ENCODE results near the gene TAGAP.

Gene TAGAP, protein sequence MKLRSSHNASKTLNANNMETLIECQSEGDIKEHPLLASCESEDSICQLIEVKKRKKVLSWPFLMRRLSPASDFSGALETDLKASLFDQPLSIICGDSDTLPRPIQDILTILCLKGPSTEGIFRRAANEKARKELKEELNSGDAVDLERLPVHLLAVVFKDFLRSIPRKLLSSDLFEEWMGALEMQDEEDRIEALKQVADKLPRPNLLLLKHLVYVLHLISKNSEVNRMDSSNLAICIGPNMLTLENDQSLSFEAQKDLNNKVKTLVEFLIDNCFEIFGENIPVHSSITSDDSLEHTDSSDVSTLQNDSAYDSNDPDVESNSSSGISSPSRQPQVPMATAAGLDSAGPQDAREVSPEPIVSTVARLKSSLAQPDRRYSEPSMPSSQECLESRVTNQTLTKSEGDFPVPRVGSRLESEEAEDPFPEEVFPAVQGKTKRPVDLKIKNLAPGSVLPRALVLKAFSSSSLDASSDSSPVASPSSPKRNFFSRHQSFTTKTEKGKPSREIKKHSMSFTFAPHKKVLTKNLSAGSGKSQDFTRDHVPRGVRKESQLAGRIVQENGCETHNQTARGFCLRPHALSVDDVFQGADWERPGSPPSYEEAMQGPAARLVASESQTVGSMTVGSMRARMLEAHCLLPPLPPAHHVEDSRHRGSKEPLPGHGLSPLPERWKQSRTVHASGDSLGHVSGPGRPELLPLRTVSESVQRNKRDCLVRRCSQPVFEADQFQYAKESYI

DNA sequence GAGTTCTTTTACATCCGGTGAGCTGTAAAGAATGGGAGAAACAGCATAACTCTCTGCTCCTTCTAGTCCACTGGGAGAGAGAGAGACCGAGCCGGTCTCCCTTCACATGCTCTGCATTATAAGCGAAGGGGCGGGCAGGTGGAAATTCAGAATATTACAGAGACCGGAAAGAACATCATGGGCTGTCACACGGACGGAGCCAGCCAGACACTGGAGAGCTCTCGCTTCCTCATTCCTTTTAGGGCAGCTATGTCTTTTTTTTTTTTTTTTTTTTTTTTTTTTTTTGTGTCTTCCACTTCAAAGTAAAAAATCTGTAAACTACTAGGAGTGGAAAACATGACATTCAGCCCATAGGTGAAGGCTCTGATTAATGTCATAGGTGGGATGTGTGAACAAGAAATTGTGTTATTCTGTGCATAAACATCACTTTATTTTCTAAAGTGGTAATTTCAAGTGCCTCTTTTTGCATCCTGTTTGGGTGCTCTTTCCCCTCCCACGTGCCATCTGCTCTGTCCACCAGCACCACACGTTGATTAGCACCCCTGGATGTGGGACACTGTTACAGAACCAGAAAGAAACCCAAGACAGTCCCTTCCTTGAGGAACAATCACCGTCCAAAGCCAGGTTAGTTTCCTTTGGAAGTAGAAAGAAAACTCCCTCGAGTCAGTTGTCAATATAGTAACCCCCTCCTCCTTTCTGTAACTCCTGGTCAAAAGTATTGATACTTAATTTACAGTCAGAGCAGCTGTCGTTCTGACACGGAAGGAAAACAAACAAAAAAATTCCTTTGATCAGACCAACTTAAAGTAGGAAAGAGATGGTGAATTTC lies at the start of gene TAGAP:
TSS of gene TAGAP (minus strand) at position 93 of the 829 bp plus-strand sequence. CDS start 845 bp downstream, outside the sequence.
- no CpG with 5 or more reads among the region's 15 CpGs for WGBS (ENCODE audit: insufficient coverage, insufficient read length)
- Histone ChIP-seq H3K4me1 (ENCODE audit: control insufficient read depth, insufficient read depth, low read length) (no peaks in the 10 kb centered on the region), H3K36me3 (ENCODE audit: control insufficient read depth, insufficient read depth, low read length) (no peaks in the 10 kb centered on the region), H3K4me3 (ENCODE audit: low read length) (no peak within 1 kb of the TSS), H3K9me3 (ENCODE audit: control insufficient read depth, insufficient read depth, low read length) (no peaks in the 10 kb centered on the region), H3K27me3 (ENCODE audit: control insufficient read depth, insufficient read depth, low read length) (no peaks in the 10 kb centered on the region), H3K27ac (ENCODE audit: low read length) (no peak within 1 kb of the TSS)
- no peak for DNase-seq (ENCODE audit: low read depth, low spot score)

DNA sequence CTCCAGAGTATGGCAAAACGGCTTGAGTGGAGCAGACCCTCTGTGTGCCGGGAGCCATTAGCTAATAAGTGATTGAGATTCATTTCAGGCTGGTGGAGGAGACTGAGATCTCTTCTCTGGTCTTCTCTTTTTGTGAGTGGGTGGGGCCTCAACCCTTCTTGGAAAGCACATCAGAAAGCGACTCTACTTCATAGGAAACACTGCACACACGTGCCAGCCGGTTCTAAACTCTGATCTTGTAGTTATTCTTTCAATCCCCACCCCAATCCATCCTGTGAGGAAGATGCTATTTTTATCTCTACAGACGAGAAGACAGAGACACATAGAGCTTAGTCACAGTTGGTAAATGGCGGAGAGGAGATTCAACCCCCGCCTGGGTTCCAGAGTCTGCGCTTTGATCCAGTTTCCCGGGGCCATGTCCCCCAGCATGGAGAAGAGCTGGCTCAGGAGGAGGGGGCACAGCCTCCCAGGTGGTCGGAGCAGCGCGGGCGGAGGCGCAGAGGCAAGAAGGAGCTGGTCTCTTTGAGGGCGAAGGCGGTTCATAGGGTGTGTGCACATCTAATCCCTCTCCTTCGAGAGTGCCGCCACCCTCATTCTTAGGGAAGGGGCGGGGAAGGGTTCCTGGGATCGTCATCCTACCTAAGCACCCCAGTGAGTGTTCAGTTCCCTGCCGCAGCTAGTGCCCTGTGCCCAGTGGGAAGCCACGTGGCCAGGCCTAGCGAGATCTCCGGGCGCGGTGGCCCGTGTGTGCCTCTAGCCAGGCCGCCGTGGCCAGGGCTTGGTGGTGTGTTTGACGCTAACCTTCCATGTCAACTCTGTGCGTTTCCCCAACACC lies 49.0 kb upstream of the TAGAP start:
- Histone ChIP-seq H3K27me3 (ENCODE audit: control insufficient read depth, insufficient read depth, low read length) (no peaks in the 10 kb centered on the region), H3K36me3 (ENCODE audit: control insufficient read depth, insufficient read depth, low read length) (no peaks in the 10 kb centered on the region), H3K9me3 (ENCODE audit: control insufficient read depth, insufficient read depth, low read length) (no peaks in the 10 kb centered on the region), H3K4me1 (ENCODE audit: control insufficient read depth, insufficient read depth, low read length) (no peaks in the 10 kb centered on the region), H3K27ac (ENCODE audit: low read length) (no peak overlapping the region), H3K4me3 (ENCODE audit: low read length) (no peak overlapping the region)
- WGBS (ENCODE audit: insufficient coverage, insufficient read length) = no CpG with 5 or more reads among the region's 32 CpGs
- DNase-seq (ENCODE audit: low read depth, low spot score) = no peak

DNA sequence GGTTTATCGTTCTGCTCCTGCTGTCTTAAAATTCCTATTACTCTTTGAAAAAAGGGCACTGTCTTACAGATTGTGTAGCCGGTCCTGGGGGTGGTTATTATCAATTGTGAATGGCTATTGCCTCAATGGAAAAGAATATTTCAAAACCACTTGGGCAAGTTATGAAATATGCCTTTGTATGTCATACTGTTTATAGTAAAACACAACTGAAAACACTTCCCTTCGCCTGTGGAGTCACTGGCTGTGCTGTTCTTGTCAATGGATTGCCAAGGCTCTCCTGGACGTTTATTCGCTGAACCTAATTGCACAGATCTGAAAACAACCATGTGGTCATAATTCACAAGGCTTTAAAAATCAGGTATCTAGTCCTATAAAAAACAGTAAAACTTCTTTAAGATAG lies 47.8 kb upstream of the TAGAP start:
- Histone ChIP-seq H3K4me3 (ENCODE audit: low read length) (no peak overlapping the region), H3K27me3 (ENCODE audit: control insufficient read depth, insufficient read depth, low read length) (no peaks in the 10 kb centered on the region), H3K27ac (ENCODE audit: low read length) (no peak overlapping the region), H3K36me3 (ENCODE audit: control insufficient read depth, insufficient read depth, low read length) (no peaks in the 10 kb centered on the region), H3K4me1 (ENCODE audit: control insufficient read depth, insufficient read depth, low read length) (no peaks in the 10 kb centered on the region), H3K9me3 (ENCODE audit: control insufficient read depth, insufficient read depth, low read length) (no peaks in the 10 kb centered on the region)
- WGBS (ENCODE audit: insufficient coverage, insufficient read length) = no CpG with 5 or more reads among the region's 5 CpGs
- no peak for DNase-seq (ENCODE audit: low read depth, low spot score)

DNA sequence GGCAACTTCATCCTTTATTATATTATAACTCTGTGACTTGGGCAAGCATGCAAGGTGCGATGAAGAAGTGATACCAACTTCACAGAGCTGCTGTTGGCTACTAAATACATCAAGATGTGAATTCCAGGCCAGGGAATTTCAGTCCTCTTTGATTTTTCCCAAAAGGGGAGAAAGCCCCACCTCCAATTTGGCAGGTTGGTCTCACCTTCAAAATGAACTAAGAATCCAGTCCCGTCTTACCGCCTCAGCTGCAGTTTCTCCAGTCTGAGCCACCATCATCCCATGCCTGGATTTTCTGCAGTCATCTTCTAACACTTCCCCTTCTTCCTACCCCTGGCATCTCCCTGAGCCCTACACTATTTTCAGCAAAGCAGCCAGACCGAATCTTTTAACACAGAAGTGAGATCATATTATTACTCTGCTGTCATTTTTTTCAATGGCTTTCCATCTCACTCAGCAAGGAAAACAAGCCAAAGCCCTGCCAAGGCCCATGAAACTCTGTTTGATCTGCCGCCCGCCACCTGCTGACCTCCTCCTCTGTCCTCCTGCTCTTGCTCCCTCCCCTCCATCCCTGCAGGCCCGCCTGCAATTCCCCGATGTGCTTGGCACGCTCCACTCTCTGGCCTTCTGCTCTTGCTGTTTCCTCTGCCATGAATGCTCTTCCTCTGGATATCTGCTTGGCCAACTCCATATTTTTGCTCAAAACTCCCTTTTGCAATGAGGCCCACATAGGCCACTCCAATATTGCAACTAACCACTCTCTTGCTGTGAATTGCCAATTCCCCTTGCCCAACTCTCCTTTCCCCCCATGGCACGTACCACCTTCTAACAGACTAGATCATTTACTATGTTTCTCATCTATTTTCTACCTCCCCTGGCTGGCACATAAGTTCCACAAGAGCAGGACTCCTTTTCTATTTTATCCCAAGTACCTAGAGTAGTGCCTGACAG lies 46.0 kb upstream of the TAGAP start:
- Histone ChIP-seq H3K9me3 (ENCODE audit: control insufficient read depth, insufficient read depth, low read length) (no peaks in the 10 kb centered on the region), H3K27me3 (ENCODE audit: control insufficient read depth, insufficient read depth, low read length) (no peaks in the 10 kb centered on the region), H3K4me1 (ENCODE audit: control insufficient read depth, insufficient read depth, low read length) (no peaks in the 10 kb centered on the region), H3K27ac (ENCODE audit: low read length) (no peak overlapping the region), H3K4me3 (ENCODE audit: low read length) (no peak overlapping the region), H3K36me3 (ENCODE audit: control insufficient read depth, insufficient read depth, low read length) (no peaks in the 10 kb centered on the region)
- WGBS (ENCODE audit: insufficient coverage, insufficient read length) = no CpG with 5 or more reads among the region's 10 CpGs
- DNase-seq (ENCODE audit: low read depth, low spot score) = no peak

DNA sequence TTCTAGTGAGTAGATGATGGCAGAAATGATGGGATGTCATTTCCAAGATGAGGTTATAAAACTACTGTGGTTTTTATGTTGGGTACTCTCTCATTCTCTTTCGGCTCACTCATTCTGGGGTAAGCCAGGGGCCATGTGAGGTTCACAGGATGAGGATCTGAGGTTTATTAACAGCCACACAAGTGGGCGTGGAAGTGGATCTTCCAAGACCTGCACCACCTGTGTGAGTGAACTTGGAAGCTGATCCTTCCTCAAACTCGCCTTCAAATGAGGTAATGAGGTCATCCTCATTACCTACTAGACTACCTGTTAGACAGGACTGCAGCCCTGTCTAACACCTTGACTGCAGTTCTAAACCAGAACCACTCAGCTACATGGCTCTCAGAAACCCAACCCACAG lies 45.1 kb upstream of the TAGAP start:
- no CpG with 5 or more reads among the region's 3 CpGs for WGBS (ENCODE audit: insufficient coverage, insufficient read length)
- Histone ChIP-seq H3K9me3 (ENCODE audit: control insufficient read depth, insufficient read depth, low read length) (no peaks in the 10 kb centered on the region), H3K27ac (ENCODE audit: low read length) (no peak overlapping the region)

DNA sequence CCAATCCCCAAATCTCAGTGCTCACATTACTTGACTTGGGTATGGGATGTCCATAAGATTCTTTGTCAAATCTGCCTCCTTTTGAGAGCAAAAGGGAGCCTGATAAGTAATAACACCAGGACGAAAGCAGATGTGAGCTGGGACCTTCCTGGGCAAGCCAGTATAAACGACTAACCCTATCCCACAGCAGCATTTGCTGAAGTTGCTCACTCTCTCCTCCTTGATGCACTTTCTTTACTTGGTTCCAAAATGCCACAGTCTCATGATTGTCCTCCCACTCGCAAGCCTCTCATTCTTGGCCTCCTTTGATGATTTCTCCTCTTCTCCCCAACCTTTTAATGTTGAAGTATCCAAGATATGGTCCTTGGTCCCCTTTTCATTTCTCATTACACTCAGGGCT lies 44.7 kb upstream of the TAGAP start:
- no peak overlapping the region for H3K4me3 ChIP-seq (ENCODE audit: low read length)
- H3K27me3 ChIP-seq (ENCODE audit: control insufficient read depth, insufficient read depth, low read length) = no peaks in the 10 kb centered on the region
- no peaks in the 10 kb centered on the region for H3K36me3 ChIP-seq (ENCODE audit: control insufficient read depth, insufficient read depth, low read length)
- no CpG with 5 or more reads among the region's 3 CpGs for WGBS (ENCODE audit: insufficient coverage, insufficient read length)
- H3K4me1 ChIP-seq (ENCODE audit: control insufficient read depth, insufficient read depth, low read length) = no peaks in the 10 kb centered on the region
- H3K9me3 ChIP-seq (ENCODE audit: control insufficient read depth, insufficient read depth, low read length) = no peaks in the 10 kb centered on the region
- H3K27ac ChIP-seq (ENCODE audit: low read length) = no peak overlapping the region
- no peak for DNase-seq (ENCODE audit: low read depth, low spot score)

More for the DNA sequence above, 45.1 kb upstream of the TAGAP start:
- no peaks in the 10 kb centered on the region for H3K27me3 ChIP-seq (ENCODE audit: control insufficient read depth, insufficient read depth, low read length)
- DNase-seq (ENCODE audit: low read depth, low spot score) = no peak
- H3K36me3 ChIP-seq (ENCODE audit: control insufficient read depth, insufficient read depth, low read length) = no peaks in the 10 kb centered on the region
- no peak overlapping the region for H3K4me3 ChIP-seq (ENCODE audit: low read length)
- no peaks in the 10 kb centered on the region for H3K4me1 ChIP-seq (ENCODE audit: control insufficient read depth, insufficient read depth, low read length)

DNA sequence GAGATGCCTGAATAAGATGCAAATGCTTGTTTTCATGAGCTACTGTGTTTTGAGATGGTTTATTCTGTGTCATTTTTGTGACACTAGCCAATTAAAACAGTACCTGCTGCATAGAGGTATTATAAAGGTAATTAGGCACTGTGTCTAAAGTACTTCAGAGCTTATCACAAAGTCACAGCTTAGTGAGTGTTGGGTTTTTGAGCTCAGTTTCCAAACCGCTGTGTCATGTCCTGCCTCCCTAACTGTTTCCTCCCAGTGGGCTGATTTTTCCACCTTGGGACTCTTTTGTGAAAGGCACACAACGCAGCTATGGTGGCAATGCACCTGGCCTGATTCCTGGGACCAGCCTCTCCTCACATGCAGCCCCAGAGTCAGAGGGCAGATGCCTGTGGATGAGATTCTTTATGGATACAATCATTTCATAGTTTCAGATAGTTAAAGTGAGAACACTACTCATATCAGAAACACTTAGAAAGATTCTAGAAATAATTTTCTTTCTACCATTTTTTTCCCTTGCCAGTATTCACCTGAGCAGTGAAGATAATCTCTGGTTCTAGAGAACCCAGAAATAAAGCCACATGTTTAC lies 41.3 kb upstream of the TAGAP start:
- no peak for DNase-seq (ENCODE audit: low read depth, low spot score)
- no CpG with 5 or more reads among the region's 2 CpGs for WGBS (ENCODE audit: insufficient coverage, insufficient read length)
- Histone ChIP-seq H3K36me3 (ENCODE audit: control insufficient read depth, insufficient read depth, low read length) (no peaks in the 10 kb centered on the region), H3K9me3 (ENCODE audit: control insufficient read depth, insufficient read depth, low read length) (no peaks in the 10 kb centered on the region), H3K27ac (ENCODE audit: low read length) (no peak overlapping the region), H3K4me1 (ENCODE audit: control insufficient read depth, insufficient read depth, low read length) (no peaks in the 10 kb centered on the region), H3K27me3 (ENCODE audit: control insufficient read depth, insufficient read depth, low read length) (no peaks in the 10 kb centered on the region), H3K4me3 (ENCODE audit: low read length) (no peak overlapping the region)

DNA sequence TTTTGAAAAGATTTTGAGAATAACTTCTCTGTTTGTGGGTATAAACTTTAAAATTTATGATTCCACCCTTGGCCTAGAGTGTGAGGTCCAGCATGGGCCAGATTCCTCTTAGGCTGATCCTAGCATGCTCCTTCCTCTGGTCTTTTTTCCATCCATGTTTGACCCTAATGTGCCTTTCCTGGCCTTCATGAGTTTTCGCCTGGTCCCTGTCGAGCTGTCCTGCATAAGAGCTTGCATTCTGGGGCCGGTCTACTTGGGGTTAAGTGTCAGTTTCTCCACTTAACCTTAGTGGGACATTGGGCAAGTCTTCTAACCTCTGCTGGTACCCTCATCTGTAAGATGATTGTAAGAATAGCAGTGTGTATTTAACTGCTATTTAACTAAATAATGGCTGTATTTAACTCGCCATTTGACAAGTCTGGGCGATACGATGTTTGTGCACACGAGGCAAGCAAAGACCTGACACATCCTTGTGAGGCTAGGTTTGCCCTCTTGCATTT lies 40.7 kb upstream of the TAGAP start:
- WGBS (ENCODE audit: insufficient coverage, insufficient read length) = no CpG with 5 or more reads among the region's 7 CpGs
- H3K27me3 ChIP-seq (ENCODE audit: control insufficient read depth, insufficient read depth, low read length) = no peaks in the 10 kb centered on the region
- no peak for DNase-seq (ENCODE audit: low read depth, low spot score)
- no peaks in the 10 kb centered on the region for H3K36me3 ChIP-seq (ENCODE audit: control insufficient read depth, insufficient read depth, low read length)
- no peak overlapping the region for H3K27ac ChIP-seq (ENCODE audit: low read length)
- no peak overlapping the region for H3K4me3 ChIP-seq (ENCODE audit: low read length)
- no peaks in the 10 kb centered on the region for H3K9me3 ChIP-seq (ENCODE audit: control insufficient read depth, insufficient read depth, low read length)
- no peaks in the 10 kb centered on the region for H3K4me1 ChIP-seq (ENCODE audit: control insufficient read depth, insufficient read depth, low read length)

All from iPS DF 6.9 (cell line).